Activated CD8-positive, alpha-beta T cell treated with anti-CD3 and anti-CD28 coated beads for 36 hours (primary cell): ENCODE measurements around the gene LMNTD2. TPM values are rescaled to one million over a fixed set of nuclear protein-coding genes. Genes with fewer than 3 reads are reported as not detected.

Experiments used
- ATAC-seq: fragments of 200-7000 bp; cut with Tn5 transposase; one replicate; pipeline ENCODE4 v1.10.0; 2021; ENCODE audit warnings: mild to moderate bottlenecking, moderate library complexity
- CTCF ChIA-PET: fragments of 350-600 bp; sonication (Branson Sonifier 250); formaldehyde crosslinking; loops from one replicate; lab custom pipeline; 2021; ENCODE audit warnings: antibody characterized with exemption; lab: Charles Lee
- POLR2A ChIA-PET: fragments of 350-600 bp; sonication (Branson Sonifier 250); formaldehyde crosslinking; loops from one replicate; lab custom pipeline; 2021; ENCODE audit warnings: antibody characterized with exemption; lab: Charles Lee
- DNase-seq: peaks from one replicate; pipeline ENCODE4 v3.0.0-alpha.2; 2020
- H3K27ac Mint-ChIP-seq: one replicate; pipeline ENCODE4 v1.8.0; 2021; ENCODE audit warnings: mild to moderate bottlenecking, mixed read lengths
- H3K27me3 Mint-ChIP-seq: one replicate; pipeline ENCODE4 v1.8.0; 2021; ENCODE audit warnings: mixed read lengths
- H3K36me3 Mint-ChIP-seq: one replicate; pipeline ENCODE4 v1.8.0; 2021; ENCODE audit warnings: low read depth, mixed read lengths
- H3K4me1 Mint-ChIP-seq: one replicate; pipeline ENCODE4 v1.8.0; 2021; ENCODE audit warnings: low read depth, mixed read lengths
- H3K4me3 Mint-ChIP-seq: one replicate; pipeline ENCODE4 v1.8.0; 2021; ENCODE audit warnings: mild to moderate bottlenecking, moderate library complexity, mixed read lengths
- H3K9me3 Mint-ChIP-seq: one replicate; pipeline ENCODE4 v1.8.0; 2021; ENCODE audit warnings: mixed read lengths
- intact Hi-C: fragments of 100-400 bp; cut with micrococcal nuclease; formaldehyde crosslinking; loops from one replicate; pipeline ENCODE4 v1.10.0; 2022
- total RNA-seq, 2 experiments: library from RNA; stranded (reverse); gene quantifications; one replicate each; pipeline ENCODE4 v1.2.3, GENCODE V29; 2021
- TF ChIP-seq, protein P1 (sequence below): fragments of 200-600 bp; IDR thresholded peaks from one replicate; pipeline ENCODE4 v1.8.0; 2022; ENCODE audit warnings: antibody characterized with exemption, mild to moderate bottlenecking

LMNTD2 gene
- total RNA-seq, 2 experiments from 2014 or later = 0.88 to 1.3 TPM

DNA sequence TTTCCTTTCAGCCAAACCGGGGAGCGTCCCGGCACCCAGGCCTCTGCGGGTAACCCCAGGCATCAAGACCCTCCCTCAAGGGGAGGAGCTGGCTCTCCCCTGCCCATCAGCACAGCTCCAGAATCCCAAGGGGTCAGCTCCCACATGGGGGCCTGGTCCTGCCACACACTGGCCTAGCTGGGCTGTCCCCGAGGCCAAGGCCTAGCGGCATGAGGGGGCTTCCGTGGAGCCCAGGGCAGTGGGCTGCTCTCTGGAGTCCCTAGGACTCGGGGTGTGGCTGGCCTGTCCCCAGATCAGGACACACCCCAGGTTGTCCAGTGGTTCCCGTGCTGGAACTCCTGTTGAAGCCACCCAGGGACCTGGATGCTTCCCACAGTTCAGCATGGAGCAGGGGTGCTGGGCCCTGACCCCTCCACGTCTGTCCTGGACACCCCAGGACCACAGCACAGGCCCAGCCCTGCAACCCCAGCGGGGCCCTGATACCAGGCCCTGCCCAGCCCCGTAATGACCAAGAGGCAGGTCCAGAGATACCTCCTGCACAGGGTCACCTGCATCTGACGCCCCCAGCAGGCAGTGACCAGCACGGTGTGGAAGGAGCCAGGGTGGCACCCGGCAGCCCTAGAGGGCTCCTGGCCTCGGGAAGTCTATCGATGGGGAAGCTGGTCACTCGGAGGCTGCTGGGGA lies 30.7 kb downstream of the LMNTD2 start:
- CTCF ChIA-PET = interaction anchor here (1.0 kb wide), 1 partner anchor 12 kb away, joined by 4 read pairs; no protein-coding TSS in a partner anchor
- no peaks in the 10 kb centered on the region for H3K36me3 Mint-ChIP-seq
- H3K4me1 Mint-ChIP-seq = no peaks in the 10 kb centered on the region
- H3K27me3 Mint-ChIP-seq = no peaks in the 10 kb centered on the region
- POLR2A ChIA-PET = no interaction called here
- TF ChIP-seq, protein P1, sequence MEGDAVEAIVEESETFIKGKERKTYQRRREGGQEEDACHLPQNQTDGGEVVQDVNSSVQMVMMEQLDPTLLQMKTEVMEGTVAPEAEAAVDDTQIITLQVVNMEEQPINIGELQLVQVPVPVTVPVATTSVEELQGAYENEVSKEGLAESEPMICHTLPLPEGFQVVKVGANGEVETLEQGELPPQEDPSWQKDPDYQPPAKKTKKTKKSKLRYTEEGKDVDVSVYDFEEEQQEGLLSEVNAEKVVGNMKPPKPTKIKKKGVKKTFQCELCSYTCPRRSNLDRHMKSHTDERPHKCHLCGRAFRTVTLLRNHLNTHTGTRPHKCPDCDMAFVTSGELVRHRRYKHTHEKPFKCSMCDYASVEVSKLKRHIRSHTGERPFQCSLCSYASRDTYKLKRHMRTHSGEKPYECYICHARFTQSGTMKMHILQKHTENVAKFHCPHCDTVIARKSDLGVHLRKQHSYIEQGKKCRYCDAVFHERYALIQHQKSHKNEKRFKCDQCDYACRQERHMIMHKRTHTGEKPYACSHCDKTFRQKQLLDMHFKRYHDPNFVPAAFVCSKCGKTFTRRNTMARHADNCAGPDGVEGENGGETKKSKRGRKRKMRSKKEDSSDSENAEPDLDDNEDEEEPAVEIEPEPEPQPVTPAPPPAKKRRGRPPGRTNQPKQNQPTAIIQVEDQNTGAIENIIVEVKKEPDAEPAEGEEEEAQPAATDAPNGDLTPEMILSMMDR = no peak
- ATAC-seq = no peak
- no peak overlapping the region for H3K27ac Mint-ChIP-seq
- DNase-seq = no peak
- no peak overlapping the region for H3K4me3 Mint-ChIP-seq
- intact Hi-C loops = no loop called here
- no peaks in the 10 kb centered on the region for H3K9me3 Mint-ChIP-seq

- intact Hi-C loops = no loop called here
- H3K27me3 Mint-ChIP-seq = no peaks in the 10 kb centered on the region
- no peak for DNase-seq
- TF ChIP-seq, protein P1 = no peak
- H3K4me3 Mint-ChIP-seq = no peak overlapping the region
- H3K27ac Mint-ChIP-seq = no peak overlapping the region
- no peaks in the 10 kb centered on the region for H3K36me3 Mint-ChIP-seq
- ChIA-PET POLR2A (no interaction called here), CTCF (interaction anchor here (1.0 kb wide), 1 partner anchor 11 kb away, joined by 4 read pairs; no protein-coding TSS in a partner anchor)
- no peak for ATAC-seq
- no peaks in the 10 kb centered on the region for H3K4me1 Mint-ChIP-seq
- H3K9me3 Mint-ChIP-seq = no peaks in the 10 kb centered on the region
These were observed 31.5 kb downstream of the LMNTD2 start for GRCh38 chr11:528815-529727.

- H3K4me3 Mint-ChIP-seq = no peak overlapping the region
- DNase-seq = no peak
- ChIA-PET CTCF (no interaction called here), POLR2A (no interaction called here)
- no peaks in the 10 kb centered on the region for H3K27me3 Mint-ChIP-seq
- no peaks in the 10 kb centered on the region for H3K4me1 Mint-ChIP-seq
- H3K9me3 Mint-ChIP-seq = no peaks in the 10 kb centered on the region
- H3K27ac Mint-ChIP-seq = no peak overlapping the region
- TF ChIP-seq, protein P1 = no peak
- ATAC-seq = no peak
- intact Hi-C loops = no loop called here
- no peaks in the 10 kb centered on the region for H3K36me3 Mint-ChIP-seq
These were observed 32.2 kb downstream of the LMNTD2 start for GRCh38 chr11:528166-528814.

DNA sequence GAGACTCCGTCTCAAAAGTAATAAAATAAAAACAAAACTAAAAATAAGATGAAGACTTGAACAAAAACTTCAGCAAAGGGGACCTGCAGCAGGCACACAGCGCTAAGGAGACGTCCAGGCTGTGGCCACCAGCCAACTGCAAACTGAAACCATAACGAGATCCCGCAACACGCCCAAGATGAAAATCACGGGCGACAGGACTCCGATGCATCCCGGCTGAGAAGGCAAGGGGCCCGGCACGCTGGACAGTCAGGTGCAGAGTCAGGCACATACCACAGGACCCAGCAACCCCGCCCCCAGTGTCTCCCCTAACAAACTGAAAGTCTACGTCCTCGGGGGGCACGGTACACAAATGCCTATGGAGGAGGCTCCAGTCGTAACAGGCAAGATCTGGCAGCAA lies 34.3 kb downstream of the LMNTD2 start:
- H3K4me1 Mint-ChIP-seq = no peaks in the 10 kb centered on the region

More for the DNA sequence above, 34.3 kb downstream of the LMNTD2 start:
- ChIA-PET POLR2A (no interaction called here), CTCF (no interaction called here)
- H3K4me3 Mint-ChIP-seq = no peak overlapping the region
- no peak overlapping the region for H3K27ac Mint-ChIP-seq
- TF ChIP-seq, protein P1 = no peak
- H3K27me3 Mint-ChIP-seq = no peaks in the 10 kb centered on the region
- ATAC-seq (no peak), DNase-seq (no peak)
- H3K9me3 Mint-ChIP-seq = no peaks in the 10 kb centered on the region
- intact Hi-C loops = no loop called here
- H3K36me3 Mint-ChIP-seq = no peaks in the 10 kb centered on the region
